CD4-positive, alpha-beta memory T cell (primary cell): ENCODE results near the gene ZNF580. TPM values are rescaled to one million over a fixed set of nuclear protein-coding genes. Genes with fewer than 3 reads are reported as not detected.

Experiments used
- CTCF ChIA-PET: fragments of 350-600 bp; sonication (Branson Sonifier 250); formaldehyde crosslinking; loops from one replicate; lab custom pipeline; 2021; ENCODE audit warnings: inconsistent platforms; ENCODE audit not compliant: partially characterized antibody; lab: Charles Lee
- POLR2A ChIA-PET: fragments of 350-600 bp; sonication (Branson Sonifier 250); formaldehyde crosslinking; loops from one replicate; lab custom pipeline; 2021; ENCODE audit not compliant: partially characterized antibody; lab: Charles Lee
- DNase-seq, 5 donors: peaks; one replicate each; pipeline versions ENCODE4 v3.0.0 to v3.0.0-alpha.2; 2020 to 2022; ENCODE audit warnings: mixed read lengths in 1 of 5
- H3K27ac ChIP-seq: one replicate; pipeline ENCODE4 v1.7.0; 2013; ENCODE audit warnings: low read depth, low read length
- H3K27me3 ChIP-seq: 2 replicates; pipeline ENCODE4 v1.7.0; 2013; ENCODE audit warnings: mild to moderate bottlenecking, low read length, moderate library complexity; ENCODE audit not compliant: insufficient read depth
- H3K36me3 ChIP-seq: 2 replicates; pipeline ENCODE4 v1.7.0; 2013; ENCODE audit warnings: mild to moderate bottlenecking, low read length, moderate library complexity; ENCODE audit not compliant: insufficient read depth
- H3K4me1 ChIP-seq: 2 replicates; pipeline ENCODE4 v1.7.0; 2013; ENCODE audit warnings: mild to moderate bottlenecking, low read length, moderate library complexity; ENCODE audit not compliant: insufficient read depth
- H3K4me3 ChIP-seq, 2 donors: one replicate each; pipeline ENCODE4 v1.7.0; 2013; ENCODE audit warnings: low read length in 2 of 2, mild to moderate bottlenecking in 1 of 2
- H3K9me3 ChIP-seq, 2 donors: one replicate each; pipeline ENCODE4 v1.7.0; 2013; ENCODE audit warnings: low read length in 2 of 2, control low read depth in 1 of 2; ENCODE audit not compliant: control insufficient read depth in 1 of 2
- H3K27ac Mint-ChIP-seq, 7 donors: one replicate each; pipeline ENCODE4 v1.8.0; 2020 to 2021; ENCODE audit warnings: mixed read lengths in 7 of 7, mild to moderate bottlenecking in 6 of 7, inconsistent platforms in 3 of 7, moderate library complexity in 3 of 7
- H3K27me3 Mint-ChIP-seq, 2 donors: one replicate each; pipeline ENCODE4 v1.8.0; 2020 to 2021; ENCODE audit warnings: mixed read lengths in 2 of 2
- H3K36me3 Mint-ChIP-seq, 2 donors: one replicate each; pipeline ENCODE4 v1.8.0; 2020 to 2021; ENCODE audit warnings: mixed read lengths in 2 of 2, inconsistent platforms in 1 of 2, mild to moderate bottlenecking in 1 of 2
- H3K4me1 Mint-ChIP-seq, 4 donors: one replicate each; pipeline ENCODE4 v1.8.0; 2020 to 2021; ENCODE audit warnings: mixed read lengths in 4 of 4, mild to moderate bottlenecking in 1 of 4
- H3K4me3 Mint-ChIP-seq, 8 donors: one replicate each; pipeline ENCODE4 v1.8.0; 2020 to 2021; ENCODE audit warnings: mixed read lengths in 8 of 8, mild to moderate bottlenecking in 7 of 8, moderate library complexity in 6 of 8, inconsistent platforms in 3 of 8
- H3K9me3 Mint-ChIP-seq, 8 donors: one replicate each; pipeline ENCODE4 v1.8.0; 2020 to 2021; ENCODE audit warnings: mixed read lengths in 8 of 8, mild to moderate bottlenecking in 5 of 8, inconsistent platforms in 3 of 8, moderate library complexity in 1 of 8
- intact Hi-C: fragments of 100-400 bp; cut with micrococcal nuclease; formaldehyde crosslinking; loops from one replicate; pipeline ENCODE4 v1.15.1; 2023
- polyA plus RNA-seq, 2 donors: library from polyadenylated mRNA; unstranded; fragments of 300-500 nt; fragmentation: Illumina TruSeq; gene quantifications; one replicate each; pipeline ENCODE4 v1.2.3, GENCODE V29; 2021
- total RNA-seq, 2 experiments: library from RNA; stranded (reverse); gene quantifications; one replicate each; pipeline ENCODE4 v1.2.3, GENCODE V29; 2021

The ZNF580 gene
- total and polyA plus RNA-seq, 4 experiments from 2014 or later = 7.2 to 105 (median 55.2) TPM

DNA sequence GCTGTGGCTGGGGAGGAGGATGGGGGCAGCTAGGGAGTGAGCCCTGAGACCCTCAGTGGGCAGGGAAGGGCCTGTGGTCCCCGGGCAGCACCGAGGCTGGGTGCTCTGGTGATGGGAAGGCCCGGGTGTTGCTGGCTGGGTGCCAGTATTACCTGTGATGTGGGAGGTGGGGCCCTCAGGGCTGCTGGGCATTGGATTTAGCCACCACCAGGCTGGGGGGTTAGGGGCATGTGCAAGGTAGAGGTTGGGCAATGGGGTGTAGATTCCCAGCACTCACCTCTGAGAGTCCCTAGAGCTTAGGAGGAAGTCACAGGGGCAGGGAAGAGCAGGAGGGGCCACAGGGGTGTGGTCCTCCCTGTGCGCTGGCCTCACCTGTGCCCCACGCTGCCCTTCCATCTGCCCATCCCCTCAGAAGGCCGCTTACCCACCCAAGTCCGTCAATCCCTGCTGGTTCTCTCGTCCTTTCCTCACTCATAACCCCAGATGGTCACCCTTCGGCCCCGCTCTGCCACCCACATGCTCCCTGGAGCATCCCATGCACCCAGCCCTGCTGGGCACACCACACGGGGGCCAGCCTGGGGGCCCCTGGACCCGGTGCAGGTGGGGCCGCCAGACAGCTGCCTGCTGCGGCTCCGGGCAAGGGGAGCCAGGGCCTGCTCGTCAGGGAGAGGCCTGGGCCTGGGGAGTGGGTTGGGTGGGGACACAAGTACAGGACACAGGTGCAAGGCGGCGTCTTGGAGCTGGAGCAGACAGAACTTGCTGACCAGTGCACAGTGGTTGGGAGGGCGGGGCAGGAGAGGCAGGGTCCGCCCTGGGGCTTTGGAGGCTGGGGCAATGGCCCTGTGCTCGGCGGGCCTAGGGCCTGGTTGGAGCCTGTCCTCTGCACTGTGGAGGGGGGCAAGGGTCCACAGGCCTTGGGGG lies 46.7 kb downstream of the ZNF580 start:
- no peaks in the 10 kb centered on the region for H3K27me3 Mint-ChIP-seq
- H3K27me3 ChIP-seq = no peaks in the 10 kb centered on the region
- ChIA-PET POLR2A (no interaction called here), CTCF (no interaction called here)
- H3K36me3 Mint-ChIP-seq = peaks cover 3 to 55% of the 10 kb centered on the region in 2 donors
- H3K4me1 ChIP-seq = no peaks in the 10 kb centered on the region
- H3K27ac ChIP-seq = no peak overlapping the region
- H3K36me3 ChIP-seq = peaks cover 53% of the 10 kb centered on the region
- H3K4me1 Mint-ChIP-seq = peaks cover 0 to 20% (median 3%) of the 10 kb centered on the region in 4 donors
- H3K4me3 ChIP-seq = no peak overlapping the region
- H3K9me3 Mint-ChIP-seq = no peaks in the 10 kb centered on the region
- DNase-seq = no peak
- intact Hi-C loops = no loop called here
- H3K4me3 Mint-ChIP-seq = no peak overlapping the region
- H3K9me3 ChIP-seq = no peaks in the 10 kb centered on the region
- H3K27ac Mint-ChIP-seq = peak overlapping the region in 3 of 7 donors; percentile 31 to 70 (median 56)

DNA sequence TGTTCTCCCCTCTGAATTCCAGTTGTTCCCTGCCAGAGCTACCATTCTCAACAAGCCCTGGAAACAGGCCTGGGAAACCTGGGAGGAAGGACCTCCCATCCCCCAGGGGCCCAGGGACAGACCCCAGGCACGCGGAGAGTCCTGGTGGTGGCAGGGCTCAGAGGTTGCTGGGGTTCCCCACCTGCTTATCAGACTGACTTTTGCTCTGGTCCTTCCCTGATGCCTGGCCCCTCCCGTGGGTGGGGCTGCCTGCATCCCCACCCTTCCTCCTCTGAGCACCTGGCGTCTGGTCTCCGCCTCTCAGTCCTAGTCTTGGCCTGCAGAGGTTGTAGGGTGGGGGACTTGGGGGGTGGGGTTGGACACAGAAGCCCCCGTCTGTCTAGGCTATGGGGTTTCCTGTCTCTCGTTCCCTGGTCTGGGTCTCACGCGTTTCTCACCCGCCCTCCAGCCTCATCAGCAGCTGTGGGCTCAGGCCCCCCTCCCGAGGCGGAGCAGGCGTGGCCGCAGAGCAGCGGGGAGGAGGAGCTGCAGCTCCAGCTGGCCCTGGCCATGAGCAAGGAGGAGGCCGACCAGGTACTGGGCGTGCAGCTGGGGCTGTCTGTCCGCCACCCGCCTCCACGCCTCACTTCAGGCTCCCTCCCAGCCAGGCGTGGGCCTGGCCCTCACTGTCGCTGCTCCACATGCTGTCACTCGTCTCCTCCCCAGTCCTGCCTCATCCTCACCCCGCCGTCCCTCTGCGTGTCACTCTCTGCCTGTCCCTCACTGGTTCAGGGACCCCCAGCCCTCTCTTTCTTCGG lies 47.8 kb downstream of the ZNF580 start:
- no peak overlapping the region for H3K4me3 ChIP-seq
- H3K27me3 ChIP-seq = no peaks in the 10 kb centered on the region
- ChIA-PET CTCF (no interaction called here), POLR2A (no interaction called here)
- DNase-seq = no peak
- H3K36me3 ChIP-seq = peaks cover 58% of the 10 kb centered on the region
- Mint-ChIP-seq H3K27me3 (no peaks in the 10 kb centered on the region), H3K4me3 (no peak overlapping the region), H3K36me3 (peaks cover 7 to 58% of the 10 kb centered on the region in 2 donors), H3K27ac (peak overlapping the region in 1 of 7 donors; percentile 25), H3K4me1 (peaks cover 0 to 16% (median 1%) of the 10 kb centered on the region in 4 donors), H3K9me3 (no peaks in the 10 kb centered on the region)
- H3K27ac ChIP-seq = no peak overlapping the region
- no peaks in the 10 kb centered on the region for H3K9me3 ChIP-seq
- H3K4me1 ChIP-seq = no peaks in the 10 kb centered on the region
- intact Hi-C loops = no loop called here

DNA sequence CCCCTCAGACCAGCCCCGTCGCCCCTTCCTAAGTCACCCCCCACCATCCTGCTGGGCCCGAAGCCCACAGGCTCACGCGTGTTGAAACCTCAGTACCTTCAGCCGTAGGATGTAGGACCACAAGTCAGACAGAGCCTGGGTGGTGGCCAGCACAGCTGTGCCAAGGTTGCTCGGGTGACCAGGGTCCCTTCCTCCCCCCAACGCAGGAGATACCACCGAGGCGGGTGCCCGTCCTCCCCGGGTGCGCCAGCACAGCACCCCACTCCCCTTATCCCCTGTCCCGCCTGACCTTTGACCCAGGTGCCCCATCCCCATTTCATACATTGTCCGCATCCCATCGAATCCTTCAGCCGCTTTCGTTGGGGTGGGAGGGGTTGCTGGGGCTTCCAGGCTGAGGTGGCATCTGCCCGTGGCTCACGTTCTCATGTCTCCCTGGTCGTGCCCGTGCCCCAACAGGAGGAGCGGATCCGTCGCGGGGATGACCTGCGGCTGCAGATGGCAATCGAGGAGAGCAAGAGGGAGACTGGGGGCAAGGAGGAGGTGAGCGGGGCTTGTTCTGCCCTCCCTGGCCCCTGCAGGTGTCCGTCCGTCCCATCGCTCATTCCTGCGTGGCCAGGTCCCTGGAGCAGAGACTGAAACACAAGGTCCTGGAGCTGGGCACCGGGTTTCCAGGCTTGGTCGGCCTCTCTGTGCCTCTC lies 48.8 kb downstream of the ZNF580 start:
- Histone ChIP-seq H3K36me3 (peaks cover 56% of the 10 kb centered on the region), H3K27ac (no peak overlapping the region), H3K9me3 (no peaks in the 10 kb centered on the region), H3K27me3 (no peaks in the 10 kb centered on the region), H3K4me1 (no peaks in the 10 kb centered on the region), H3K4me3 (no peak overlapping the region)
- intact Hi-C loops = no loop called here
- peaks cover 6 to 54% of the 10 kb centered on the region in 2 donors for H3K36me3 Mint-ChIP-seq
- H3K27me3 Mint-ChIP-seq = no peaks in the 10 kb centered on the region
- no peak overlapping the region for H3K4me3 Mint-ChIP-seq
- CTCF ChIA-PET = no interaction called here
- DNase-seq = no peak
- H3K9me3 Mint-ChIP-seq = no peaks in the 10 kb centered on the region
- POLR2A ChIA-PET = no interaction called here
- H3K4me1 Mint-ChIP-seq = peaks cover 0 to 12% (median under 1%) of the 10 kb centered on the region in 4 donors
- H3K27ac Mint-ChIP-seq = no peak overlapping the region

DNA sequence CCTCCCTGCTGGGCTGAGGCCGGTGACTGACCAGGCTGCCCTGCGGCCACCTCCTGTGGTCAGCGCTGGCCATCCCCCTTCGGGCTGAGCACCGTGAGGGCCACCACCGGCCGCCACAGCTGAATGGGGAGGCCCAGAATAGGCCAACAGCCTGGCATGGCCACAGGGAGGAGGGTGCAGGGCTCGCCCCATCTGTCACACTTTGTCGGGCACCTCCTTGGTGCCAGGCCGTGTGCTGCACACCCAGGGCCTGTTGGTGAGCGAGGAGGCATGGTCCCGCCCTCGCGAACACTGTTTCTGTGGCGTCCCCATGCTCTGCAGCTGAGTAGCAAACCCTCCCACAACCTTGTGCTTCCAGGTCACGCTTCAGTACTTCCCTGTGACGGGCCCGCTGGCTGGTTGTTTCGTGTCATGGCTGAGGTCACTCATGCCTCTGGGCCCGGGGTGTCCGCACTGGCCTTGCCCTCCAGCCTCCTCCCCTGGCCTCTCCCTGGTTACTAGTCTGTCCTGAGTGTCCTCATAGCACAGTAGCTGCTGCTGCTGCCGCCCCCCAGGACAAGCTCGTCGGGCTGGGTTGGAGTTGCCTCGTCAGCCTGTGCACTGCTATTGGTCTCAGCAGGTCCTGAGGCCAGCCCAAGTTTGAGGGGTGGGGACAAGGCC lies 49.4 kb downstream of the ZNF580 start:
- no peak overlapping the region for H3K4me3 Mint-ChIP-seq
- peaks cover 6 to 53% of the 10 kb centered on the region in 2 donors for H3K36me3 Mint-ChIP-seq
- H3K4me1 Mint-ChIP-seq = peaks cover 0 to 9% (median under 1%) of the 10 kb centered on the region in 4 donors
- H3K27ac ChIP-seq = no peak overlapping the region
- intact Hi-C loops = no loop called here
- no peak overlapping the region for H3K4me3 ChIP-seq
- H3K27me3 ChIP-seq = no peaks in the 10 kb centered on the region
- POLR2A ChIA-PET = no interaction called here
- CTCF ChIA-PET = no interaction called here
- no peaks in the 10 kb centered on the region for H3K9me3 ChIP-seq
- no peak for DNase-seq
- no peaks in the 10 kb centered on the region for H3K4me1 ChIP-seq
- no peaks in the 10 kb centered on the region for H3K27me3 Mint-ChIP-seq
- H3K9me3 Mint-ChIP-seq = no peaks in the 10 kb centered on the region
- no peak overlapping the region for H3K27ac Mint-ChIP-seq
- H3K36me3 ChIP-seq = peaks cover 51% of the 10 kb centered on the region

DNA sequence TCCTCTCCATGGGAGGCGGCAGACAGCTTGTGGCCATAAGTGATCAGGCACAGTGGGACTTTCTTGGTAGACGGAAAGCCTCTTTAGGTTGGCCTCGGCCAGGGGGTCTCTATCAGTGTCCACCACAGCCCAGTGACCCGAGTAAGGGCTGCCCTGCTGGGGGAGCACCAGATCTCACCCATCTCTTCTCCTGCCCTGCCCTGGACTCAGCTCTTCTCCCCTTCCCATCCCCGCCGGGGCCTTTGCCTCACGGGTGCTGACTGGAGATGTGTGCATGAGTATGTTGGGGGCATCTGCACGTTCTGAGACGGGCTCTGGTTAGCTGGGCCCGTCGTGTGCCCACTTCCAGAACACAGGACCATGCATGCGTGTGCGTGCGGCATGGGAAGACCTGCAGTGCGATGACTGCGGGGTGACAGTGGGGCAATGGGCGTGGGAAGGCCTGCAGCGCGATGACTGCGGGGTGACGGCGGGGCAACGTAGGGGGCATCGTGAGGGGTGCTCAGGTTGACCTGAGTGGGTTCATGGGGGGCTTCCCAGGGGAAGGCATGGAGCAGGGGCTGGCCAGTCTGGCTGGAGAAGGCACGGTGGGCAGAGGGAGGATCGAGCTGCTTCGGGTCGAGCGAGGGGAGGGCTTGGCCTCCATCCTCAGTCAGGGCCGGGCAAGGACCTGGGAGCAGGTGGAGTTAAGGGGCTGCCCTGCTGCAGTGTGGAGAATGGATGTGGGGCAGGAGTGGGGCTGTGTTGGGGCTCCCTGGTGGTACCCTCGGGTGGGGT lies 50.2 kb downstream of the ZNF580 start:
- POLR2A ChIA-PET = no interaction called here
- Histone ChIP-seq H3K27ac (no peak overlapping the region), H3K4me1 (no peaks in the 10 kb centered on the region), H3K4me3 (no peak overlapping the region), H3K27me3 (no peaks in the 10 kb centered on the region), H3K9me3 (no peaks in the 10 kb centered on the region), H3K36me3 (peaks cover 53% of the 10 kb centered on the region)
- DNase-seq = no peak
- Mint-ChIP-seq H3K27ac (peak overlapping the region in 1 of 7 donors; percentile 41), H3K9me3 (no peaks in the 10 kb centered on the region), H3K36me3 (peaks cover 6 to 55% of the 10 kb centered on the region in 2 donors), H3K4me3 (no peak overlapping the region), H3K4me1 (peaks cover 0 to 9% (median under 1%) of the 10 kb centered on the region in 4 donors), H3K27me3 (no peaks in the 10 kb centered on the region)
- intact Hi-C loops = no loop called here
- CTCF ChIA-PET = no interaction called here

DNA sequence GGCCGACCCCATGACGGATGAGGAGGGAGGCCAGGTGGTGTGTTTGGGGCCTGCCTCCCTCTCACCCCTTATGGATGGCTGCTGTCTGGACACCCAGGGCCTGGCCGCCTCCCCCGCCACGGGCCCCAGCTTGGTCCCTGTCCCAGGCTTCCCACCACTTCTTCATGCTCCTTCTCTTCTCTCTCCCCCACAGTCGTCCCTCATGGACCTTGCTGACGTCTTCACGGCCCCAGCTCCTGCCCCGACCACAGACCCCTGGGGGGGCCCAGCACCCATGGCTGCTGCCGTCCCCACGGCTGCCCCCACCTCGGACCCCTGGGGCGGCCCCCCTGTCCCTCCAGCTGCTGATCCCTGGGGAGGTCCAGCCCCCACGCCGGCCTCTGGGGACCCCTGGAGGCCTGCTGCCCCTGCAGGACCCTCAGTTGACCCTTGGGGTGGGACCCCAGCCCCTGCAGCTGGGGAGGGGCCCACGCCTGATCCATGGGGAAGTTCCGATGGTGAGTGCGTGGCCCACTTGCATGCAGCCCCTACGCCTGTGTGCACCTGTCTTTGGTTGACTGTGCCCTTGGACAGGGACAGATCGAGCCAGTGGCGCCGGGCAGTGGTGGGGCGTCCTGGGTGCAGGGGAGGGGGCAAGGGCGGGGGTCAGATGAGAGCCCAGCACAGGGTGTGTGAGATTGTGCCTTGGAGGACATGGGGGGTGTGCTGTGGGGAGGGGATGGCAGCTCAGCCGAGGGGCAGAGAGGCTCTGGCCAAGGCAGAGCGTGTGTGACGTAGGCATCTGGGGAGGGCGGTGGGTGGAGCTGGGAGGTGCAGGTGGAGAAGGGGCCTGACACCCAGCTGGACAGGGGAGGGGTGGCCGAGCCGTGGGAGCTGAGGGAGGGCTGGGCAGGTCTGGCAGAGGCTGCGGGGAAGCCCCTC lies 51.0 kb downstream of the ZNF580 start:
- Mint-ChIP-seq H3K4me1 (peaks cover 0 to 3% (median 0%) of the 10 kb centered on the region in 4 donors), H3K4me3 (no peak overlapping the region), H3K36me3 (peaks cover 6 to 53% of the 10 kb centered on the region in 2 donors), H3K27me3 (no peaks in the 10 kb centered on the region), H3K9me3 (no peaks in the 10 kb centered on the region), H3K27ac (no peak overlapping the region)
- no peak overlapping the region for H3K4me3 ChIP-seq
- no peaks in the 10 kb centered on the region for H3K27me3 ChIP-seq
- intact Hi-C loops = no loop called here
- CTCF ChIA-PET = no interaction called here
- no peak overlapping the region for H3K27ac ChIP-seq
- H3K4me1 ChIP-seq = no peaks in the 10 kb centered on the region
- H3K9me3 ChIP-seq = no peaks in the 10 kb centered on the region
- no peak for DNase-seq
- POLR2A ChIA-PET = no interaction called here
- peaks cover 47% of the 10 kb centered on the region for H3K36me3 ChIP-seq
